ENCODE data around the gene ATP7B. TPM values are rescaled to one million over a fixed set of nuclear protein-coding genes. Genes with fewer than 3 reads are reported as not detected.

The ATP7B gene
- total and polyA plus RNA-seq, 2 donors (not counting 3 experiments of a cell fraction or from before 2014, with no cell fraction given), result 4.2 to 8.0 TPM

GRCh38 chr13:52001120-52001731 is 10.0 kb downstream of the ATP7B start:
- POLR2A ChIA-PET, result no interaction called here
- H3K79me2 ChIP-seq (ENCODE audit: control insufficient read depth, insufficient read depth, low read length), result no peaks in the 10 kb centered on the region
- no TSS peak for BruUV-seq (replicated peaks)
- dilution Hi-C loops (cut with MboI; ENCODE audit: extremely low pct_ligation_motif_present, low sequenced_read_pairs), result no loop called here
- peak; percentile 62 for FAIRE-seq
- CTCF ChIA-PET, result interaction anchor here (0.8 to 6.7 kb wide), 3 partner anchors 20 to 126 kb away, joined by 3 to 45 read pairs (median 4); partner anchors contain the start of gene NEK5
- H3K4me2 ChIP-seq (ENCODE audit: insufficient read depth, low read length), result no peak overlapping the region
- H3K36me3 ChIP-seq (ENCODE audit: control insufficient read depth in 2 of 2, extremely low read depth in 1 of 2, insufficient read depth in 2 of 2, low read length in 2 of 2), result no peaks in the 10 kb centered on the region
- H3K27me3 ChIP-seq (ENCODE audit: control insufficient read depth in 2 of 2, insufficient read depth in 2 of 2, low read length in 2 of 2), result peaks cover 10 to 11% of the 10 kb centered on the region in 2 experiments
- peak; percentile 38 for DNase-seq (ENCODE audit: low read depth, low spot score)
- intact Hi-C loops (cut with micrococcal nuclease), result loop anchor here (1.0 to 5.0 kb wide), 5 partner anchors 10 to 449 kb away; partner anchors contain the start of genes ATP7B and VPS36
- no peak overlapping the region for H3K9ac ChIP-seq (replicated peaks; ENCODE audit: extremely low read depth, insufficient read depth, low read length)
- no peaks in the 10 kb centered on the region for H3K9me1 ChIP-seq (replicated peaks; ENCODE audit: control insufficient read depth, extremely low read depth, insufficient read depth, low read length)
- no peaks in the 10 kb centered on the region for H3K4me1 ChIP-seq (ENCODE audit: control insufficient read depth, extremely low read depth, insufficient read depth, low read length)
- TF ChIP-seq CTCF (IDR thresholded peaks at IDR 0.05; ENCODE audit: extremely low read depth in 1 of 2, insufficient read depth in 1 of 2, low read depth in 1 of 2, low read length in 2 of 2) (peak; percentile 42 to 61), POLR2A (IDR thresholded peaks at IDR 0.05; ENCODE audit: low read depth, low read length) (no peak)
- no peak overlapping the region for H2AFZ ChIP-seq (ENCODE audit: low read depth, low read length)
- H3K9me3 ChIP-seq (replicated peaks; ENCODE audit: control insufficient read depth, insufficient read depth, low read length), result no peaks in the 10 kb centered on the region
- H3K4me3 ChIP-seq (replicated peaks in 1 of 3; ENCODE audit: insufficient read depth in 1 of 3, low read depth in 1 of 3, low read length in 3 of 3), result no peak overlapping the region
- H4K20me1 ChIP-seq (replicated peaks; ENCODE audit: control insufficient read depth, extremely low read depth, insufficient read depth, low read length), result no peaks in the 10 kb centered on the region
- no peak overlapping the region for H3K27ac ChIP-seq (ENCODE audit: insufficient read depth, low read depth, low read length)

GRCh38 chr13:51999921-52000320 is 11.3 kb downstream of the ATP7B start:
- CTCF ChIA-PET, result interaction anchor here (0.6 to 6.7 kb wide), 6 partner anchors 9 to 236 kb away, joined by 3 to 45 read pairs (median 4); partner anchors contain the start of genes ALG11 and NEK5
- DNase-seq (ENCODE audit: low read depth, low spot score) (no peak), FAIRE-seq (no peak)
- TF ChIP-seq MYC (IDR thresholded peaks at IDR 0.05; ENCODE audit: low read depth, low read length), result no peak
- no peak for TF ChIP-seq CTCF (IDR thresholded peaks at IDR 0.05; ENCODE audit: extremely low read depth in 1 of 2, insufficient read depth in 1 of 2, low read depth in 1 of 2, low read length in 2 of 2)
- TF ChIP-seq POLR2A (IDR thresholded peaks at IDR 0.05; ENCODE audit: low read depth, low read length), result no peak
- TF ChIP-seq GATA2 (IDR thresholded peaks at IDR 0.05; ENCODE audit: insufficient read depth, insufficient read length, low read depth, low read length), result no peak
- no peak for TF ChIP-seq JUN (IDR thresholded peaks at IDR 0.05; ENCODE audit: borderline replicate concordance, insufficient read depth, insufficient read length, low read depth)
- no peak for TF ChIP-seq FOS (IDR thresholded peaks at IDR 0.05; ENCODE audit: borderline replicate concordance, insufficient read depth, low read length)
- Histone ChIP-seq H3K4me3 (replicated peaks in 1 of 3; ENCODE audit: insufficient read depth in 1 of 3, low read depth in 1 of 3, low read length in 3 of 3) (no peak overlapping the region), H2AFZ (ENCODE audit: low read depth, low read length) (no peak overlapping the region), H3K4me1 (ENCODE audit: control insufficient read depth, extremely low read depth, insufficient read depth, low read length) (no peaks in the 10 kb centered on the region), H3K4me2 (ENCODE audit: insufficient read depth, low read length) (no peak overlapping the region), H3K9me3 (replicated peaks; ENCODE audit: control insufficient read depth, insufficient read depth, low read length) (no peaks in the 10 kb centered on the region), H3K9me1 (replicated peaks; ENCODE audit: control insufficient read depth, extremely low read depth, insufficient read depth, low read length) (no peaks in the 10 kb centered on the region), H3K27me3 (ENCODE audit: control insufficient read depth in 2 of 2, insufficient read depth in 2 of 2, low read length in 2 of 2) (peaks cover 17 to 19% of the 10 kb centered on the region in 2 experiments), H3K36me3 (ENCODE audit: control insufficient read depth in 2 of 2, extremely low read depth in 1 of 2, insufficient read depth in 2 of 2, low read length in 2 of 2) (no peaks in the 10 kb centered on the region), H4K20me1 (replicated peaks; ENCODE audit: control insufficient read depth, extremely low read depth, insufficient read depth, low read length) (no peaks in the 10 kb centered on the region), H3K27ac (ENCODE audit: insufficient read depth, low read depth, low read length) (no peak overlapping the region), H3K79me2 (ENCODE audit: control insufficient read depth, insufficient read depth, low read length) (no peaks in the 10 kb centered on the region), H3K9ac (replicated peaks; ENCODE audit: extremely low read depth, insufficient read depth, low read length) (no peak overlapping the region)
- intact Hi-C loops (cut with micrococcal nuclease) (loop anchor here (2.0 to 5.0 kb wide), 2 partner anchors 195 to 237 kb away; no protein-coding TSS in a partner anchor), dilution Hi-C loops (cut with MboI; ENCODE audit: extremely low pct_ligation_motif_present, low sequenced_read_pairs) (no loop called here)
- POLR2A ChIA-PET, result no interaction called here
- no TSS peak for BruUV-seq (replicated peaks)
